Smooth muscle cell of the brain vasculature (primary cell): ENCODE results near the gene CPED1.
"Not testable (repeated sequence)": the region's sequence is repeated elsewhere in the genome, so short reads cannot be mapped to it uniquely, and the experiment has no call there.

Source experiments
- DNase-seq: peaks from one replicate; pipeline ENCODE4 v3.0.0-alpha.2; 2012; ENCODE audit warnings: low read depth, low spot score

The CPED1 gene

DNA sequence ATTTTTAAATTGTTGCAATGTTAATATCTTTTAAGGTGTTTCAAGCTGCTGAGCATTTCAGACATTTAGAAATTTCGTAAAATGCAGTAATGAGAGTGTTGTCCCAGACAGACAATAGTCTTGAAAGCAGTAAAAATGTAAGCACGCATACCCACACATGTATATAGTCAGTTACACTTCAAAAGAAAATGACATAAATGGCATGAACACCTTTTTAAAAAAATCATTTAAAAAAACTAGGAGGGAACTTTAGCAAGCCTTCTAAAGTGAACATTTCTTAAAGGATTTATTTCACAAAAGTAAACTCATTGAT lies 51.0 kb downstream of the CPED1 start:
- DNase-seq: no peak

DNA sequence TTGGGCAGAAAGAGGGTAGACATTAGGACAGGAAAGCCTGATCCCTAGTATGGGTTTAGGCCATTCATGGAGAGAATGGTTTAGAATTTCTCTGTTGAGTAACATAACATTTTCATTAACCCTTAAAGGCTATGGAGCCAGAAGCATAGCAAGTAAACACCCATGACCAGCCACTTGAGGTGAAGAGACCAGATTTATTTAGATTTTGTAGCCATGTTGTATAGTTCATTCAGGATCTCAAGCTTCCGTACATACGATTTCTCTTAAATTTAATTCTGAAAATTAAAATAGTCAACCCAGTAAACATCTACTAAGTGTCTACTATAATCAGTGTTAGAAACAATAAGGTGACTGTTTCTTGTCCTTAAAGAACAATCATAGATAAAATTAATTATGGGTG lies 51.5 kb downstream of the CPED1 start:
- no peak for DNase-seq

- DNase-seq: no peak
These were observed 53.1 kb downstream of the CPED1 start for GRCh38 chr7:121041516-121042148.

DNA sequence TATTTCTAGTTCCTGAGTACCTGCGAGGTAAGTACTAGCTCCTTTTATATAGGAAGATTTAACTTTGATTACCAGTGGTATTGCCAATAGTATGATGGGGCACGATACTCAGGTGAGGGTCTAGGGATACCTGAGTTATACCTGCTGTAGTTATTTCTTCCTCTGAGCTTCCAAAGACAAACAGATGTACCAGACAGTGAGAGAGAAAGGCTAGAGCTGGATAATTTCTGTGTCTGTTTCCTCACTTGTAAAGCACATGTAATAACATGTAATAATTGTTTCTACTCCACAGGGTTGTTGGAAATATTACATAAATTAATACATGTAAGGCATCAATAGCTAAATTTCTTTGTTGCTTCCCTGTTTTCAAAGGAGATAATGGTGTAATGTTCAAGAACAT lies 53.7 kb downstream of the CPED1 start:
- no peak for DNase-seq

- no peak for DNase-seq
These were observed 54.4 kb downstream of the CPED1 start for GRCh38 chr7:121042899-121043298.

GRCh38 chr7:121043314-121044234 lies 55.1 kb downstream of the CPED1 start:
- DNase-seq: no peak

DNA sequence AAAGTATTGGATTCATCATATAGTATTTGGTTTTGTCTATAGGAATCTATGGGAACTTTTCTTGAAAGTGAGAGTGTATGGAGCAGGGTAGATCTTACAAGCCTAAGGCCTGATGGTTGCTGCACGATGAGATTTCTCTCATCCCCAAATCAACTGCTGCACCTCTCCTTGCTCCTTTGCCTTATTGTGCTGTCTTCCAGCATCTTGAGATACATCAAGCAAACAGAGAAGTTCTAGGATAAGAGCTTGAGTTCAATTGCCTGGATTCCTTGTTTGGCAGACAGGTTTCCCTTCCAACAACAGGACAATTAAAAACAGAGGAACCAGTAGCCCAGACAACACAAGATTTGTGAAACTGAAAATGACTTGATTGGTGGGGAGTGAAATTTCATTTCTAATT lies 56.6 kb downstream of the CPED1 start:
- DNase-seq: no peak

- no peak for DNase-seq
These were observed 57.5 kb downstream of the CPED1 start for GRCh38 chr7:121046009-121046408.

DNA sequence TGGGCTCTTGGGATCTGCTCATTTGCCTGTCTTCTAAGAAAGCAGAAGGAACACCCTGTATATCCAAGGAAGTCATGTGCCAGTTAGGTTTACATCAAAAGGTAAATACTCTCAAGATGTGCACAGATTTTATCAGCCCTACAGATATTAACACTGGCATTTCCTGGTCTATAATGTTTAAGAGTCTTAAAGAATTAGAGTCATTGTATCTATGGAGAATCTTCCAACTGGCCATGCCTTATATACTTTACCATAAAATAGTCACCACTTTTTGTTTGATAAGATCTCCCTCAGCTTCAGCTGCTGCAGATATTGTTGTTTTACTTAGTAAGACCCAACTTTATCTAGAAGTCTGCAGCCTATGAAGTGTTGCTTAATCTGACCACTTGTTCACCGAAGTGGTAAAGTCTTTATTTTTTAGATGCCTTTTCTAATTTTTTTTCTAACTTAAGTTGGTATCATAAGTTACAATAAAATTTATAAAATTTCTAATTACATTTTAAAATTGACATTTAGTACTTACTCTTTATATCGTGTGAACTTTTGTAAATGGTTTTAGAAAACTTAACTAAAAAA lies 58.5 kb downstream of the CPED1 start:
- DNase-seq: no peak

GRCh38 chr7:121048195-121048594 lies 59.7 kb downstream of the CPED1 start:
- no peak for DNase-seq

DNA sequence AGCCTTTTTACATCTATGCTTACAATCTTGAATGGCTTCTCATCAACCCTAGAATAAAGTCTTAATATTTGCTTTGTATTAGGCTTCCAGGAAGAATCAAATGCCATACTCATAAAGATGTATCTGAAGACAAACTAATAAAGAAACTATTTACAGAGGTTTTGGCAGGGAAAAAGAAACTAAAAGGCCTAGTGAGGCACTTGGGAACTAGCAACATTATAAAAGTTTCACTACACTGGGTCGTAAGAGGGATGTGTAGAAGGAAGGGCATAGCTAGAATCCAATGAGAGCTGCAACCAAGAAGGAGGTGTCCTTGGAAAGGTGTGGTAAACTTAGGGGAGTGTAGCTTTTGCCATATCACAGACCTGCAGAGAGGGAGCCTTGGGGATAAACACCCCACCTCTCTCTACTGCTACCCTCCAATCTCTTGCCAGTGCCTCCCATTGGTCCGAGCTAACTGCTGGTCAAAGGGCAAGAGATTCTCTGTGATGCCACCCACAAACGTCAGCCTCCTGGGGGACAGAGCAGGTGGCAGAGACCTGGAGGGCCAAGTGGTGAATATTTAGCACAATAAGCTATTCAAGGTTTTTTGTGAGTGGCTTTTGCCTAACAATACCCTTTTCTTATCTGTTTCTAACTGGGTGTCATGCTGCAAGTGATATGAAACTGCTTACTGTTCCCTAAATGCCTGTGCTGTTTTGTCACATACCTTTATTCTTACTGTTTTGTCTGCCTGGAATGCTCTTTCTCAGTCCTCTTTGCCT lies 60.7 kb downstream of the CPED1 start:
- DNase-seq: no peak

- no peak for DNase-seq
These were observed 61.4 kb downstream of the CPED1 start for GRCh38 chr7:121049897-121050296.

DNA sequence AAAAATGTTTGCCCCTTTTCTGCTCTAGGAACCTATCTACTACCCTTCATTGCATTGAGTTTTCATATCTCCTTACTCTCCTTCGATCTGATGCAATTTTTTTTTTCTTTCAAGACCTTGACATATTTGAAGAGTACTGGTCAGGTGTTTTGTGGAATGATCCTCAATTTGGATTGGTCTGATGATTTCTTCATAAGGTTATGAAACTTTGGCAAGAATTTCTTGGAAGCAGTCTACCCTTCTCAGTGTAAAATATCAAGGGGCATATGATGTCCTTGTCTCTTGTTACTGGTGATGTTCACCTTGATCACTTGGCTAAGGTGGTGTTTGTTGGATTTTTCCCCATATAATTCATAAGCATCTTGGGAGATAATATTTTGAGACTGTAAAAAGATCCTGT lies 64.7 kb downstream of the CPED1 start:
- no peak for DNase-seq

DNA sequence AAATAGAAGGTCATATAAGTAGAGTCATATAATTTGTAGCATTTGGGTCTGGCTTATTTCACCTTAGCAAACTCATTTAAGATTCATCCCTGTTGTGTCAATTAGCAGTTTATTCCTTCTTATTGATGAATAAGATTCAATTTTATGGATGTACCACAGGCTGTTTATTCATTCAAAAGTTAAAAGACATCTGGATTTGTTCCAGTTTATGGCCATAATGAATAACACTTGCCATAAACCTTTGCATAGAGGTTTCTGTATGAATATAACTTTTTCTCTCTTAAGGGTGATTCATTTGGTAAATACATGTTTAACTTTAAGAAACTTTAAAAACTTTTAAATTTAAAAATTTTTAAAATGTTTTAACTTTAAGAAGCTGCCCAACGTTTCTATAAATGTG lies 66.4 kb downstream of the CPED1 start:
- no peak for DNase-seq

- DNase-seq: no peak
These were observed 69.4 kb downstream of the CPED1 start for GRCh38 chr7:121057878-121058277.

DNA sequence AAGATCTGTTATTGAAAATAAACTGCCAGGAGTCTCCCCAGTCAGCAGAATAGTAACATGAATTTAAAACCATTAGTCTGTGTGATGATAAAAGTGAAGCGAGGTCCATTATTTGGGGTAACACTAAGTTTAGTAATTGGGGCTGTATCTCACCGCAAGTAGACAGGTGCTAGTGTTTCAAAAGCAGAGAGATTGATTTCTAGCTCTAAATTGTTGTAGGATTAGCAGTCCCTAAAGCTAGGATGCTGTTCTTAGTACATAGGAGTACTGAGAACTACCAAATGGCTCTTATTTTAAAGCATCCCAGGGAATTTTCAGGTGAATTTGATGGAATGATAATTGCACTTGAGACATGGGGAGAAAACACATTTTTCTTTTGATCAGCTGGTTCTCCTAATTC lies 70.5 kb downstream of the CPED1 start:
- DNase-seq: no peak

GRCh38 chr7:121059979-121060509 lies 71.5 kb downstream of the CPED1 start:
- not testable (repeated sequence) for DNase-seq

GRCh38 chr7:121061677-121062582 lies 73.4 kb downstream of the CPED1 start:
- no peak for DNase-seq

DNA sequence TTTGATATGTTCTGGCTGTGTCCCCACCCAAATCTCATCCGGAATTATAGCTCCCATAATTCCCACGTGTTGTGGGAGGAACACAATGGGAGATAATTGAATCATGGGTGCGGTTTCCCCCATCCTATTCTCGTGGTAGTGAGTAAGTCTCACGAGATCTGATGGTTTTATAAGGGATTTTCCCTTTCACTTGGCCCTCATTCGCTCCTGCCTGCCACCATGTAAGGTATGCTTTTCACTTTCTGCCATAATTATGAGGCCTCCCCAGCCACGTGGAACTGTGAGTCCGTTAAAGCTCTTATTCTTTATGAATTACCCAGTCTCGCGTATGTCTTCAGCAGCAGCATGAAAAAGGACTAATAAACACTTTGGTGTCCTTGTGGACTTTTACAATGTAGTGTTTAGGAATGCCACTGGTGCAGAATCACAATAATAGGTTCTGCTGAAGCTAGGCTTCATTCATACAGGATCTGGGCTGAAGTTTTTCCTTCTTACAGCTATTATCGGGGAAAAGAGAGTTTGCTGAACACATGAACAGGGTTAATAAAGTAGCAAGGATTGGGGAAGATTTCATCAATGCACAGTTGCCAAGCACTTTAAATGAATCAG lies 74.3 kb downstream of the CPED1 start:
- DNase-seq: no peak

DNA sequence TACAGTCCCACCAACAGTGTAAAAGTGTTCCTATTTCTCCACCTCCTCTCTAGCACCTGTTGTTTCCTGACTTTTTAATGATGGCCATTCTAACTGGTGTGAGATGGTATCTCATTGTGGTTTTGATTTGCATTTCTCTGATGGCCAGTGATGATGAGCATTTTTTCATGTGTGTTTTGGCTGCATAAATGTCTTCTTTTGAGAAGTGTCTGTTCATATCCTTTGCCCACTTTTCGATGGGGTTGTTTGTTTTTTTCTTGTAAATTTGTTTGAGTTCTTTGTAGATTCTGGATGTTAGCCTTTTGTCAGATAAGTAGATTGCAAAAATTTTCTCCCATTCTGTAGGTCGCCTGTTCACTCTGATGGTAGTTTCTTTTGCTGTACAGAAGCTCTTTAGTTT lies 79.2 kb downstream of the CPED1 start:
- DNase-seq: not testable (repeated sequence)
